Prostate gland (tissue), 2 donors: ENCODE measurements around the gene KLF1. TPM values are rescaled to one million over a fixed set of nuclear protein-coding genes. Genes with fewer than 3 reads are reported as not detected.
A peak's percentile ranks its signal among the peaks of the same experiment; 100 is the strongest.

Experiments used
- DNase-seq: peaks from one replicate; pipeline ENCODE4 v3.0.0-alpha.2; 2019; ENCODE audit warnings: low spot score
- H3K27ac ChIP-seq, 2 donors: fragments of 200-600 bp; sonication (generic); 2 replicates each; pipeline ENCODE4 v1.5.1; 2017 to 2019
- H3K27me3 ChIP-seq: fragments of 200-600 bp; sonication (generic); replicated peaks from 2 replicates; pipeline ENCODE4 v1.5.1; 2019; ENCODE audit not compliant: insufficient read depth
- H3K36me3 ChIP-seq, 2 donors: fragments of 200-600 bp; sonication (generic); 1 replicate in 1 of 2; 2 replicates in 1 of 2; pipeline versions ENCODE4 v1.5.1 to v1.8.1; 2017 to 2019
- H3K4me1 ChIP-seq: fragments of 200-600 bp; sonication (generic); replicated peaks from 2 replicates; pipeline ENCODE4 v1.5.1; 2019
- H3K4me3 ChIP-seq, 2 donors: fragments of 200-600 bp; sonication (generic); 2 replicates each; pipeline ENCODE4 v1.5.1; 2017 to 2019
- H3K9me3 ChIP-seq: fragments of 200-600 bp; sonication (generic); 2 replicates; pipeline ENCODE4 v1.5.1; 2017
- POLR2A ChIP-seq: fragments of 450-650 bp; IDR thresholded peaks from one replicate; pipeline ENCODE4 v1.6.1; 2016; ENCODE audit warnings: antibody characterized with exemption, mild to moderate bottlenecking
- POLR2AphosphoS5 ChIP-seq: sonication (generic); formaldehyde crosslinking; IDR thresholded peaks from one replicate; pipeline ENCODE4 v1.6.1; 2017; ENCODE audit warnings: antibody characterized with exemption
- WGBS: methylation state at CpG from one replicate; pipeline ENCODE4 v1.1.5; 2018; 5-methylcytosine and 5-hydroxymethylcytosine counted together
- intact Hi-C: fragments of 100-400 bp; cut with DNase I; formaldehyde crosslinking; loops from one replicate; pipeline ENCODE4 v1.14.2; 2022
- total RNA-seq, 2 donors: library from RNA; depleted of rRNA; stranded (reverse); fragments of >200 nt; gene quantifications; one replicate each; pipeline ENCODE4 v1.1.0, GENCODE V29; 2016
- TF ChIP-seq, protein P1 (sequence below), 4 experiments: fragments of 200-600 bp in 2 of 4; fragments of 450-650 bp in 2 of 4; sonication (generic) in 2 of 4; IDR thresholded peaks; 1 replicate in 3 of 4; 2 replicates in 1 of 4; pipeline ENCODE4 v1.5.1; 2016 to 2019; ENCODE audit warnings: antibody characterized with exemption in 4 of 4, mild to moderate bottlenecking in 2 of 4, moderate library complexity in 2 of 4

Gene KLF1
- total RNA-seq, 2 donors from 2014 or later, result not detected

GRCh38 chr19:12868540-12869112, 18.4 kb downstream of the KLF1 start:
- Histone ChIP-seq H3K4me3 (no peak overlapping the region), H3K4me1 (no peaks in the 10 kb centered on the region), H3K27ac (no peak overlapping the region), H3K27me3 (no peaks in the 10 kb centered on the region), H3K9me3 (no peaks in the 10 kb centered on the region), H3K36me3 (no peaks in the 10 kb centered on the region)
- intact Hi-C loops, result no loop called here
- WGBS, result 94% methylated on average over 10 of the region's 10 CpGs
- DNase-seq, result no peak
- TF ChIP-seq POLR2AphosphoS5, result no peak
- no peak for TF ChIP-seq POLR2A
- TF ChIP-seq, protein P1, sequence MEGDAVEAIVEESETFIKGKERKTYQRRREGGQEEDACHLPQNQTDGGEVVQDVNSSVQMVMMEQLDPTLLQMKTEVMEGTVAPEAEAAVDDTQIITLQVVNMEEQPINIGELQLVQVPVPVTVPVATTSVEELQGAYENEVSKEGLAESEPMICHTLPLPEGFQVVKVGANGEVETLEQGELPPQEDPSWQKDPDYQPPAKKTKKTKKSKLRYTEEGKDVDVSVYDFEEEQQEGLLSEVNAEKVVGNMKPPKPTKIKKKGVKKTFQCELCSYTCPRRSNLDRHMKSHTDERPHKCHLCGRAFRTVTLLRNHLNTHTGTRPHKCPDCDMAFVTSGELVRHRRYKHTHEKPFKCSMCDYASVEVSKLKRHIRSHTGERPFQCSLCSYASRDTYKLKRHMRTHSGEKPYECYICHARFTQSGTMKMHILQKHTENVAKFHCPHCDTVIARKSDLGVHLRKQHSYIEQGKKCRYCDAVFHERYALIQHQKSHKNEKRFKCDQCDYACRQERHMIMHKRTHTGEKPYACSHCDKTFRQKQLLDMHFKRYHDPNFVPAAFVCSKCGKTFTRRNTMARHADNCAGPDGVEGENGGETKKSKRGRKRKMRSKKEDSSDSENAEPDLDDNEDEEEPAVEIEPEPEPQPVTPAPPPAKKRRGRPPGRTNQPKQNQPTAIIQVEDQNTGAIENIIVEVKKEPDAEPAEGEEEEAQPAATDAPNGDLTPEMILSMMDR (IDR thresholded peaks at IDR 0.05), result no peak

GRCh38 chr19:12867120-12868099, 19.6 kb downstream of the KLF1 start:
- no peaks in the 10 kb centered on the region for H3K4me1 ChIP-seq
- 6% methylated on average over 50 of the region's 51 CpGs for WGBS
- TF ChIP-seq POLR2AphosphoS5, result no peak
- peak; percentile 24 for TF ChIP-seq POLR2A
- H3K27me3 ChIP-seq, result no peaks in the 10 kb centered on the region
- H3K36me3 ChIP-seq, result no peaks in the 10 kb centered on the region
- H3K4me3 ChIP-seq, result peak overlapping the region; percentile 19 to 28
- H3K27ac ChIP-seq, result no peak overlapping the region
- H3K9me3 ChIP-seq, result no peaks in the 10 kb centered on the region
- intact Hi-C loops, result no loop called here
- peak; percentile 41 for DNase-seq

DNA sequence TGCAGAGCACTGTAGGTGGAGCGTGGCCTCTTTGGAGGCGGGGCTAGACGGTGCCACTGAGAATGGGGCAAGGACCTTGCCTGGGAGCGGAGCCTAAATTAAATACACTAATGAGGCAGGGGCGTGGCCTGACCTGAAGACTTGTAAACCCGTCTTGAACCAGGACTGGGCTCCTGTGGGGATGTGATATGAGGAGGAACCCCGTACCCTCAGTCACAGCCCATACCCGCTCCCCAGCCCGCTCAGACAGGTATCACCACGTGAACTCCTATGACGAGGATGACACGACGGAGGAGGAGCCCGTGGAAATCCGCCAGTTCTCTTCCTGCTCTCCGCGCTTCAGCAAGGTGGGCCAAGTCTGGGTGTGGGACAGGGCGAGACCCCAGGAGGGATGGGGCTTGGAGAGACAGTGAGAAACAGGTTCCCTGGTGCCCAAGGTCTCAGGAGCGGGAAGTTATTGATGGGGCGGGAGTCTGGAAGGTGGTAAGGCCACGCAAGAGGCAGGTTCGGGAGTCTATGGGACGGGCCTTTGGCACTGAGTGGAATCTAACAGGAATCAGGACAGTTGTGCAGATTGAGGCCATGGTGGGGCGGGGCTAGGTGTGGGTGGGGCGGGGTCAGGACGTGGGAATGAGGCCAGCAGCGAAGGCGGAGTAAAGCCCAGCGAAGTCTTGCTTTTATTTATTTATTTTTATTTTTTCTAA, 20.4 kb downstream of the KLF1 start:
- TF ChIP-seq POLR2AphosphoS5, result no peak
- TF ChIP-seq, protein P1 (IDR thresholded peaks at IDR 0.05), result no peak
- no peak for TF ChIP-seq POLR2A
- Histone ChIP-seq H3K9me3 (no peaks in the 10 kb centered on the region), H3K27me3 (no peaks in the 10 kb centered on the region), H3K4me1 (no peaks in the 10 kb centered on the region), H3K4me3 (no peak overlapping the region), H3K36me3 (no peaks in the 10 kb centered on the region), H3K27ac (no peak overlapping the region)
- 81% methylated on average over 29 of the region's 29 CpGs for WGBS
- no peak for DNase-seq
- intact Hi-C loops, result no loop called here

- Histone ChIP-seq H3K36me3 (no peaks in the 10 kb centered on the region), H3K4me3 (no peak overlapping the region), H3K4me1 (no peaks in the 10 kb centered on the region), H3K9me3 (no peaks in the 10 kb centered on the region), H3K27ac (no peak overlapping the region), H3K27me3 (no peaks in the 10 kb centered on the region)
- no peak for DNase-seq
- intact Hi-C loops, result no loop called here
- WGBS, result 85% methylated on average over 19 of the region's 19 CpGs
- TF ChIP-seq POLR2A, result no peak
- TF ChIP-seq, protein P1 (IDR thresholded peaks at IDR 0.05), result no peak
Observed at GRCh38 chr19:12865746-12866415, 21.1 kb downstream of the KLF1 start.
